Measurements from ENCODE around the gene TECPR2.

DNA sequence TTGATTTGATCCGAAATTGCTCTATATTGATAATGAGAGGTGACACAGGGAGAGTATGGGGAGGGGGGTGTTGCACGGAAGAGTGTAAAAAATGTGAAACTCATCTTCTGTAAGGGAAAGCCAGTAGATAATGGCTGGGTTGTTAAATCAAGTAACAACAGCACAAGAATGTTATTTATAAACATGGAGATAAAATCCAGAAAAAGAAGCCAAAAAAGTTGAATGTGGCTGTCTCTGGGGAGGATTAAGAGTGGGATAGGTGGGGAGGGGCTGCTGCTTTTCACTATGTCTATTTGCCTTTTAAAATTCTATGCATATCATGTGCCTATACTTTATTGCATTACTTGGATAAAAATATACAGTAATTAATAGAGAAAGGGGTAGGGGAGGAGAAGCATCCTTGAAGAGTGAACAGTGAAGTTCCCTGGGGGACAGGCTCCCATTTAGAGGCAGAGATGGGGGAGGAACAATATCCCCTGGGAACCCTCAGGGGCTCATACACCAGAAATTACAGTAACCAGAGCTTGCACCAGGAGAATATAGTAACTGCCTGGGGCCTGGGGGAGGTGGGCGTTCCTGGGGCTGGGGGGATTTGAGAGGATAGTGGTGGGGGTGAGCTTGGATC, 186.0 kb downstream of the TECPR2 start:
- TF ChIP-seq, protein P1, sequence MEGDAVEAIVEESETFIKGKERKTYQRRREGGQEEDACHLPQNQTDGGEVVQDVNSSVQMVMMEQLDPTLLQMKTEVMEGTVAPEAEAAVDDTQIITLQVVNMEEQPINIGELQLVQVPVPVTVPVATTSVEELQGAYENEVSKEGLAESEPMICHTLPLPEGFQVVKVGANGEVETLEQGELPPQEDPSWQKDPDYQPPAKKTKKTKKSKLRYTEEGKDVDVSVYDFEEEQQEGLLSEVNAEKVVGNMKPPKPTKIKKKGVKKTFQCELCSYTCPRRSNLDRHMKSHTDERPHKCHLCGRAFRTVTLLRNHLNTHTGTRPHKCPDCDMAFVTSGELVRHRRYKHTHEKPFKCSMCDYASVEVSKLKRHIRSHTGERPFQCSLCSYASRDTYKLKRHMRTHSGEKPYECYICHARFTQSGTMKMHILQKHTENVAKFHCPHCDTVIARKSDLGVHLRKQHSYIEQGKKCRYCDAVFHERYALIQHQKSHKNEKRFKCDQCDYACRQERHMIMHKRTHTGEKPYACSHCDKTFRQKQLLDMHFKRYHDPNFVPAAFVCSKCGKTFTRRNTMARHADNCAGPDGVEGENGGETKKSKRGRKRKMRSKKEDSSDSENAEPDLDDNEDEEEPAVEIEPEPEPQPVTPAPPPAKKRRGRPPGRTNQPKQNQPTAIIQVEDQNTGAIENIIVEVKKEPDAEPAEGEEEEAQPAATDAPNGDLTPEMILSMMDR (IDR thresholded peaks at IDR 0.05; ENCODE audit: insufficient read depth, low read depth, low read length): no peak
- no peak for TF ChIP-seq EZH2 (IDR thresholded peaks at IDR 0.05; ENCODE audit: insufficient read depth, low read length)

Data from astrocyte (in vitro differentiated cells and primary cell).